Activated CD8-positive, alpha-beta memory T cell treated with anti-CD3 and anti-CD28 coated beads, Interleukin-2, amount 10 ng/mL, durations not matched to agents 7 days and 5 days (primary cell): ENCODE data around the gene CLINT1. TPM values are rescaled to one million over a fixed set of nuclear protein-coding genes. Genes with fewer than 3 reads are reported as not detected.

Experiments
- ATAC-seq: fragments of 150-1000 bp; cut with Tn5 transposase; one replicate; pipeline ENCODE4 v1.10.0; 2021; ENCODE audit warnings: moderate library complexity
- CTCF ChIA-PET: fragments of 350-600 bp; sonication (Branson Sonifier 250); formaldehyde crosslinking; loops from one replicate; lab custom pipeline; 2021; ENCODE audit warnings: antibody characterized with exemption; lab: Charles Lee
- DNase-seq: peaks from one replicate; pipeline ENCODE4 v3.0.0-alpha.2; 2020
- H3K27ac Mint-ChIP-seq: one replicate; pipeline ENCODE4 v1.8.0; 2021; ENCODE audit warnings: mild to moderate bottlenecking, mixed read lengths
- H3K27me3 Mint-ChIP-seq: one replicate; pipeline ENCODE4 v1.8.0; 2021; ENCODE audit warnings: mixed read lengths
- H3K36me3 Mint-ChIP-seq: one replicate; pipeline ENCODE4 v1.8.0; 2021; ENCODE audit warnings: mild to moderate bottlenecking, mixed read lengths
- H3K4me1 Mint-ChIP-seq: one replicate; pipeline ENCODE4 v1.8.0; 2021; ENCODE audit warnings: mixed read lengths
- H3K4me3 Mint-ChIP-seq: one replicate; pipeline ENCODE4 v1.8.0; 2021; ENCODE audit warnings: mild to moderate bottlenecking, moderate library complexity, mixed read lengths
- H3K9me3 Mint-ChIP-seq: one replicate; pipeline ENCODE4 v1.8.0; 2022; ENCODE audit warnings: low read depth, mixed read lengths
- total RNA-seq, 2 experiments: library from RNA; stranded (reverse); gene quantifications; one replicate each; pipeline ENCODE4 v1.2.3, GENCODE V29; 2021

The CLINT1 gene
- total RNA-seq, 2 experiments from 2014 or later, result 48.4 to 56.6 TPM

- no peaks in the 10 kb centered on the region for H3K9me3 Mint-ChIP-seq
- H3K27ac Mint-ChIP-seq, result no peak overlapping the region
- DNase-seq, result no peak
- H3K4me3 Mint-ChIP-seq, result no peak overlapping the region
- CTCF ChIA-PET, result interaction anchor here (0.7 to 1.4 kb wide), 4 partner anchors 21 to 411 kb away, joined by 3 read pairs; no protein-coding TSS in a partner anchor
- no peak for ATAC-seq
- H3K36me3 Mint-ChIP-seq, result peaks cover 27% of the 10 kb centered on the region
- H3K4me1 Mint-ChIP-seq, result peaks cover 13% of the 10 kb centered on the region
- H3K27me3 Mint-ChIP-seq, result no peaks in the 10 kb centered on the region
Observed at GRCh38 chr5:157739388-157740228, 119.3 kb downstream of the CLINT1 start.

- peaks cover 15% of the 10 kb centered on the region for H3K4me1 Mint-ChIP-seq
- CTCF ChIA-PET, result interaction anchor here (3.6 kb wide), 1 partner anchor 7 kb away, joined by 17 read pairs; the partner anchor contains the start of gene LSM11
- H3K27me3 Mint-ChIP-seq, result no peaks in the 10 kb centered on the region
- no peak overlapping the region for H3K4me3 Mint-ChIP-seq
- no peaks in the 10 kb centered on the region for H3K9me3 Mint-ChIP-seq
- no peak overlapping the region for H3K27ac Mint-ChIP-seq
- peaks cover 28% of the 10 kb centered on the region for H3K36me3 Mint-ChIP-seq
- ATAC-seq, result no peak
- no peak for DNase-seq
Observed at GRCh38 chr5:157735991-157736390, 123.0 kb downstream of the CLINT1 start.

Other genes starting within 250 kb of the CLINT1 start
- under 1 TPM in 1 of 2 experiments, not detected in 1; 0.09 TPM for gene SOX30, start 206.7 kb downstream of the CLINT1 start, total RNA-seq
- not detected for gene C5orf52, start 187.6 kb downstream of the CLINT1 start, total RNA-seq
- gene THG1L, start 127.7 kb downstream of the CLINT1 start, total RNA-seq, result 10 to 100 TPM; 12.9 to 16.3 TPM
- gene LSM11, start 115.4 kb downstream of the CLINT1 start, total RNA-seq, result 1 to 10 TPM; 5.5 to 7.2 TPM